SK-N-MC (cell line): Measurements from ENCODE around the gene BAG3.

Experiments used
- EZH2 ChIP-seq: fragments of 200-600 bp; sonication (generic); IDR thresholded peaks from one replicate; pipeline ENCODE4 v1.6.1; 2017; ENCODE audit warnings: antibody characterized with exemption
- POLR2AphosphoS5 ChIP-seq: IDR thresholded peaks from 2 replicates; pipeline ENCODE4 v1.6.1; 2012; ENCODE audit warnings: mild to moderate bottlenecking, low read depth, low read length, borderline replicate concordance

GRCh38 chr10:119642556-119643111 lies 8.5 kb upstream of the BAG3 start:
- TF ChIP-seq EZH2 (no peak), POLR2AphosphoS5 (no peak)
